Activated CD4-positive, alpha-beta T cell treated with anti-CD3 and anti-CD28 coated beads for 1 hour (primary cell): ENCODE data around the gene NAP1L4.

Experiments
- DNase-seq: peaks from one replicate; pipeline ENCODE4 v3.0.0-alpha.2; 2020

The NAP1L4 gene

DNA sequence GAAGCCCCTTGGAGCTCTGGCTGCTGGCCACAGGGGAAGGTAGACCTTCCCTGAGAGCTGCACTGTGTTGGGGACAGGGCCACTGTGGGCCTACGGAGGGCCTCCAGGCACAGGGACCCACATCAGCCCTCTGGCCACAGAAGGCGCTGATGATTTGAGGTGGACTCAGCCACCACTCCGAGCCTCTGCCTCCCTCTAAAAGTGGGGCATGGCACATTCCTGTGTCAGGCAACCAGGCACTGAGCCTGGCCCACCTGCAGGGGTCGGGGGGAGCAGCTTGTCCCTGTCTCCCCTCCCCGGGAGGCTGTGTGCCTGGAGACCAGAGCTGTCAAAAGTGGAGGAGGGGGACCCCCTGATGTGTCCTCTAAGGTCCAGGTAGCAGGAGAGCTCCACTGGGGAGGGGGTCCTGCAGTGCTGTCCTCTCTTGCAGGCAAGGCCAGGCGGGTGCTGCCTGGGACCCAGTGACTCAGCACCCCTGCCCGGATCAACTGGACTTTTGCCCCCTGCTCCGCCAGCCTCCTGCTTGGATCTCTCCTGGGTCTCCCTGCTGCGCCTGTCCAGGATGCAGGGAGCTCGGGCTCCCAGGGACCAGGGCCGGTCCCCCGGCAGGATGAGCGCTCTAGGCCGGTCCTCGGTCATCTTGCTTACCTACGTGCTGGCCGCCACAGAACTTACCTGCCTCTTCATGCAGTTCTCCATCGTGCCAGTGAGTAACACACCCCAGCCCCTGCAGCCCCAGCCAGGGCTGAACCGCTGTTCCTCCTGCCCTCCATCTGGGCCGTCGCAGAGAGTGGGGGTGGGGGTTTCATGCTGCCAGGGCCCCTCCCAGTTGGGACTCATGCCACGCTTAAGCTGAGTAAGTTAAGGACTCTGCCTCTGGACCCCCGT lies 89.1 kb downstream of the NAP1L4 start:
- no peak for DNase-seq

DNA sequence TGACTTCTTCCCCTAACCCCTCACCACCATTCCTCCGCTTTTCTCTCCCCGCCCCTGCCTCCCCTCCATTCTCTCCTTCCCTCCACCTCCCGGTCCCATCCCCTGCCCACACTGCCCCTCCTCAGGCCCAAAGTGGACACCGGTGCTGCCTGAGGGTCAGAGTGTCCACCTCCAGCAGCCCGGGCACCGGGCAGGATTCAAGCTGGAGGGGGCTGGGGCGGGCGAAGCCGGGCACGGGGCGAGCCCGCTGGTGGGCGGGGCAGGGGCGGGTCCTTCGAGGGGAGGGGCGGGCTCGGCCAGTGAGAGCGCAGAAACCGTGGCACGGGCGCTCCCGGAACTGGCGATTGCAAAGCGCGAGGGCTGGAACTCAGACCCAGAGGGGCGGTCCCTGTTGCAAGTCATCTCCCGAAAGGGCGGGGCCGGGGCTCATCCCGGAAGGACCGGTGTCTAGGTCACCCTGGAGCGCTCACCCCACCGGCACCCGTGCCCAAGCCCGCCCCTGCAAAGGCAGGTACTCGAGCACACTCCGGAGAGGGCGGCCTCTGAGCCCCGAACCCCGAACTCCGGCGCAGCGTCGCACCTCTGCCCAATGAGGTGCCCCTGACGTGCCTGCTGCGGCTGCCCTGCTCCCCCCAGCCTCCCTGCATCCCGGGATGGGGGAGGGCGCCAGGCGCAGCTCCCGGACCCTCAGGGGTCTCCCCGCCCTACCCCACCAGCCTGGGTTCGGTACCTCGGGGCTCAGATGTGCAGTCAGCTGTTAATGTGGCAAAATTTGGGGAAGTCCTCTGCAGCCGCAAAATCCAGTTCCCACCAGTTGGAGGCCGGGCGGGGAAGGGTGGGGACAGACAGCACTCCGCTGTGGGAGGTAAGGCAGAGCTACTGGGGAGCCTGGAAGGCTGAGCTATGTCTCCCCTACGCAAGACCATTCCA lies 90.0 kb downstream of the NAP1L4 start:
- peak; percentile 78 for DNase-seq

DNA sequence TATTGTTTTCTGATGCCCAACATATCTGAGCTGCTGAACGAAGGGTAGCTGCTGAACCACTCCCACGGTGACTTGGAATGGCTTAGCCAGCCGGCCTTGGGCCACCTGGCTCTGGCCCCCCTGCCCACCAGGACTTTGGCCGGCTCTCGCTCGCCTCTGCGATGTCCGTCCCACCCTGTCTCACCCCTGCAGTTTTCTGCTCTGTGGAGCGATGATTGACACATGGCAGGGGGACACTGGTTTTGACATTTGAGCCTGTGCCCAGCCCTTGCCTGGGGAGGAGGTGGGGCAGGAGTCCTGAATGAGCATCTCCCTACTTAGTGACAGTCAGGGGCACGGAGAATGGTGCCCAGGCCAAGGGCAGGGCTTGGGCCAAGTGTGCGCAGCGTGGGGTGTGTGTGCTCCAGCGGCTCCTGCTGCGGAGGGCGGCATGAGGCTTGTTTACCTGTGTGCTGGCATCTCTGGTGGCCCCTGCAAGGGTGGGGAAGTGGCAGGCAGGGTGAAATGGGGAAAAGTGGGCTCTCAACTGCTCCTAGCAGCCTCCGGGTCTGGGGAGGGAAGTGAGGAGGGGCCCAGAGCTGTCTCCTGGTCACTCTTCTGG lies 90.8 kb downstream of the NAP1L4 start:
- no peak for DNase-seq

DNA sequence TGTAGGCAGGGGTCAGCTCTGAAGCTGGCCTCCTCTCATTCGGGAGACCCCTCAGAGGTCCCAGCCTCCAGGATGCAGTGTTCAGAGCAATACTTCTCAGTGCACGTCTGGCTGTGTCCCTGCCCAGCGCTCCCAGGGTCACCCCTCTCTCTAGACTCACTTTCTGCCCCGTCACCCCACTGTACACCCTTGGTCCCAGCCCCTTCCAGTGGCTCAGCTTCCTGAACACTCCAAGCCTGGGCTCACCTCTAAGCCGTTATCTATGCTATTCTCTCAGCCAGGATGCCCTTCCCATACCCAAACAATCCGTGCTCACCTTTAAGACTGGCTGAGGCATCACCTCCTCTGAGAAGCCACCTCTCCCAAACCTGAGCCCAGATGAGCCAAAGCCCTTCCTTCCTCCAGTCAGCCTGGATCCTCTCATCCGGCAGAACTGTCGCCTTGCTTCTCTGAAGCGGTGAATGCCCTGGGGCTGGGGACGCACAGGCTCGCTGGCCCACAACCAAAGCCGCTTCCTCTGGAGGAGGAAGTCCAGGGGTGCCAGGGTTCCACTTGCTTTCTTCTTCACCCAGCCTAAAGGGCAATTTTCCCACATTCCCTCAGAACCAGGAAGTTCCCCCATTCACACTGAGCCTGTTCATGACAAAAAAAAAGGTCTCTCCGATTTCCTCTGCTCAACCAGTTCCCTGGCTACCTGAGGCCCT lies 92.9 kb downstream of the NAP1L4 start:
- no peak for DNase-seq

DNA sequence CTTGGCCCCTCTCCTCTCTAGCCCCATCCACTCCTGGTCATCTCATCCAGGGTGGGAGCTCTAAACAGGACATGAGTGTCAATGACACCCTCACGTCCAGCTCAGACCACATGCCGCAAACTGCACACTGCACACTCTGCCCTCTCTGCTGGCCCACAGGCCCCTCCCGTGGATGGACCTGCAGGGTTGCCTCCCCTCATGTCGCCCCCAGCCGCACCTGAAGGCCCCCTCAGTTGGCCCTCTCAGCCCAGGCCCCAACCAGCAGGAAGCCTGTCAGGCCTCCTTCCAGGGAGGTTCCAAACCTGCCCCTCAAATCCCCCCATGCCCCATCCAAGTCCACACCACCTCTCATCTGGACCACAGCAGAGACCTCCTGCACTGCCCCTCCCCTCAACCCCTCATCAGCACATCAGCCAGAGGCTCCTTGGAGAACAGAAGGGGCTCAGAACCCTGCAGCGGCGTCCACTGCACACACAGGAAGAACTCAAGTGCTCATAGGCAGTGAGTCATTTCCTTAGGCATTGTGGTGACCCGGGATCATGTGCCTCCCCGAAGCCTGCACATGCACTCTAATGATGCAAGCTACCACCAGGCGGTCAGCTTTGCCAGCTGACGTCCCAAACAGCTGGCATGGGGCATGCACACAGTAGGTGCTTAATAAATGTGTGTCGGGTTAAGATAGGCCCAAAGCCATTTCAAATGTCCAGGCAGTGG lies 93.6 kb downstream of the NAP1L4 start:
- peak; percentile 34 for DNase-seq

DNA sequence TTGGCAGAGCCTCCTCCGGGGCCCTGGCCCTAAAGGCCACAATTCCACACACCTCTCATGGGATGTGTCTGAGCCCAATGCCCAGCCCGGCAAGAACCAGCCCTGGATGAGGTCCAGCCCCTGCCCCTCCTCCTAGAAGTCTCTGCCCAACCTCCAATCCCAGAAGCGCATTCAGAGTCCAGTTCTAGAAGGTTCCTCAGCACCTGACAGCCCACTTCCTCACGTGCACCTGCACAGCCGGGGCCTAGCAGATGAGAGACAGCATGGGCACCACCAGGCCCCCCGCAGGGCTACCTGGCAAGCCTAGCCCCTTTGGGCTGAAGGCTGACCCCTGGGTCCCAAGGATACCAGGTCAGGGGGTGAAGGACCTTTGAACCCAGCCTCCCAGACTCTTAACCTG lies 95.1 kb downstream of the NAP1L4 start:
- no peak for DNase-seq

DNA sequence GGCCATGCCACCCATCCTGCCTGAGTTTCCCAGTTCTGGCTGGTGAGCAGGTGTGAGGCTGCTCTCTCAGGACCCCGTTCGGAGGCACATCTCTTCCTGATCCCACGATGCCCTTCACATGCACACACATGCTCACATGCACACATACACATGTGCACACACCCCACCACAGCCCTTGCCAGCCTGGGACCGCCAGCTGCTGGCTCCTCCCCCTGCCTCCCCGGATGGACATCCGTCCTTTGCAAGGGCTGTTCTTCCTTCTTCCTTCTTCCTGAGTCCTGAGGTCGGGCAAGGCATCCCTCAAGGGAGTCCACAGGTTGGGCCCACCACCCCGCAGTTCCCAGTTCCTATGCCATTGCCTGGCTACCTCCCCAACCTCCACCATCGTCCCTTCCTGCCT lies 96.1 kb downstream of the NAP1L4 start:
- no peak for DNase-seq
